Liver (tissue), 9 donors: ENCODE results near the gene ACOXL. TPM values are rescaled to one million over a fixed set of nuclear protein-coding genes. Genes with fewer than 3 reads are reported as not detected.
A peak's percentile ranks its signal among the peaks of the same experiment; 100 is the strongest.

ENCODE experiments used
- DNase-seq: peaks from one replicate; pipeline ENCODE4 v3.0.0-alpha.2; 2017; ENCODE audit warnings: low spot score
- H3K27ac ChIP-seq, 2 donors: one replicate each; pipeline ENCODE4 v1.7.0; 2013; ENCODE audit warnings: inconsistent platforms in 2 of 2, low read length in 2 of 2, control low read depth in 1 of 2, low read depth in 1 of 2, mild to moderate bottlenecking in 1 of 2
- H3K27me3 ChIP-seq, 4 donors: one replicate each; pipeline versions ENCODE4 v1.6.1 to v1.7.0; 2013; ENCODE audit warnings: low read length in 3 of 4, inconsistent platforms in 1 of 4, mild to moderate bottlenecking in 1 of 4, moderate library complexity in 1 of 4; ENCODE audit not compliant: control insufficient read depth in 4 of 4, insufficient read depth in 4 of 4
- H3K36me3 ChIP-seq, 4 donors: one replicate each; pipeline versions ENCODE4 v1.6.1 to v1.7.0; 2013; ENCODE audit warnings: low read length in 3 of 4, mild to moderate bottlenecking in 3 of 4, low read depth in 1 of 4, moderate library complexity in 1 of 4; ENCODE audit not compliant: control insufficient read depth in 4 of 4, insufficient read depth in 3 of 4
- H3K4me1 ChIP-seq, 4 donors: one replicate each; pipeline versions ENCODE4 v1.6.1 to v1.7.0; 2013; ENCODE audit warnings: low read length in 3 of 4, mild to moderate bottlenecking in 3 of 4, moderate library complexity in 1 of 4; ENCODE audit not compliant: control insufficient read depth in 4 of 4, insufficient read depth in 4 of 4
- H3K4me3 ChIP-seq, 3 donors: one replicate each; pipeline versions ENCODE4 v1.6.1 to v1.7.0; 2013; ENCODE audit warnings: low read length in 3 of 3, control low read depth in 1 of 3, low read depth in 1 of 3, mild to moderate bottlenecking in 1 of 3
- H3K9ac ChIP-seq, 2 donors: one replicate each; pipeline ENCODE4 v1.7.0; 2013; ENCODE audit warnings: low read length in 2 of 2, mild to moderate bottlenecking in 2 of 2, moderate library complexity in 2 of 2, control low read depth in 1 of 2, low read depth in 1 of 2
- H3K9me3 ChIP-seq, 4 donors: one replicate each; pipeline versions ENCODE4 v1.6.1 to v1.7.0; 2013; ENCODE audit warnings: low read length in 3 of 4; ENCODE audit not compliant: control insufficient read depth in 4 of 4
- ATF3 ChIP-seq: IDR thresholded peaks from 2 replicates; pipeline ENCODE4 v1.6.1; 2016; ENCODE audit warnings: antibody characterized with exemption
- CTCF ChIP-seq: fragments of 150-350 bp; IDR thresholded peaks from 2 replicates; pipeline ENCODE4 v1.5.1; 2017; ENCODE audit warnings: improper control_type of control experiment, low read depth, low read length; ENCODE audit not compliant: missing input control
- EGR1 ChIP-seq, 2 donors: IDR thresholded peaks; 2 replicates each; pipeline ENCODE4 v1.6.1; 2016 to 2018; ENCODE audit warnings: antibody characterized with exemption in 2 of 2, low read depth in 2 of 2
- FOXA1 ChIP-seq: IDR thresholded peaks from 2 replicates; pipeline ENCODE4 v1.6.1; 2016; ENCODE audit warnings: antibody characterized with exemption
- FOXA2 ChIP-seq: IDR thresholded peaks from 2 replicates; pipeline ENCODE4 v1.6.1; 2016; ENCODE audit warnings: antibody characterized with exemption
- GABPA ChIP-seq, 2 donors: IDR thresholded peaks in 1 of 2; conservative IDR thresholded peaks in 1 of 2; 2 replicates each; pipeline ENCODE4 v1.6.1; 2016; ENCODE audit warnings: antibody characterized with exemption in 2 of 2, mild to moderate bottlenecking in 1 of 2, moderate library complexity in 1 of 2
- HNF4A ChIP-seq, 2 donors: conservative IDR thresholded peaks; 2 replicates each; pipeline ENCODE4 v1.6.1; 2016; ENCODE audit warnings: antibody characterized with exemption in 2 of 2, mild to moderate bottlenecking in 2 of 2
- HNF4G ChIP-seq: IDR thresholded peaks from 2 replicates; pipeline ENCODE4 v1.6.1; 2016; ENCODE audit warnings: antibody characterized with exemption
- JUND ChIP-seq, 2 donors: IDR thresholded peaks; 2 replicates each; pipeline ENCODE4 v1.6.1; 2016; ENCODE audit warnings: antibody characterized with exemption in 2 of 2
- MAX ChIP-seq: IDR thresholded peaks from 2 replicates; pipeline ENCODE4 v1.6.1; 2016; ENCODE audit warnings: antibody characterized with exemption
- NR2F2 ChIP-seq: IDR thresholded peaks from 2 replicates; pipeline ENCODE4 v1.6.1; 2016; ENCODE audit warnings: antibody characterized with exemption
- RAD21 ChIP-seq, 2 donors: IDR thresholded peaks; 2 replicates each; pipeline ENCODE4 v1.6.1; 2016; ENCODE audit warnings: antibody characterized with exemption in 2 of 2, mild to moderate bottlenecking in 2 of 2
- REST ChIP-seq: IDR thresholded peaks from 2 replicates; pipeline ENCODE4 v1.6.1; 2016; ENCODE audit warnings: antibody characterized with exemption, mild to moderate bottlenecking
- RXRA ChIP-seq, 2 donors: IDR thresholded peaks; 2 replicates each; pipeline ENCODE4 v1.6.1; 2017 to 2018; ENCODE audit warnings: antibody characterized with exemption in 2 of 2, mild to moderate bottlenecking in 1 of 2
- SP1 ChIP-seq: IDR thresholded peaks from 2 replicates; pipeline ENCODE4 v1.6.1; 2018; ENCODE audit warnings: antibody characterized with exemption, mild to moderate bottlenecking
- TAF1 ChIP-seq: conservative IDR thresholded peaks from 2 replicates; pipeline ENCODE4 v1.6.1; 2016; ENCODE audit warnings: antibody characterized with exemption, mild to moderate bottlenecking
- YY1 ChIP-seq: IDR thresholded peaks from 2 replicates; pipeline ENCODE4 v1.6.1; 2016; ENCODE audit warnings: antibody characterized with exemption, mild to moderate bottlenecking
- ZBTB33 ChIP-seq: IDR thresholded peaks from 2 replicates; pipeline ENCODE4 v1.6.1; 2016; ENCODE audit warnings: antibody characterized with exemption
- WGBS: extraction: QIAGEN DNeasy Blood & Tissue Kit; methylation state at CpG from one replicate; pipeline ENCODE4 v1.1.7; 2013; 5-methylcytosine and 5-hydroxymethylcytosine counted together
- polyA plus RNA-seq, 2 donors: library from polyadenylated mRNA; stranded (reverse) in 1 of 2; unstranded in 1 of 2; fragments of 200-250 nt in 1 of 2; fragments of >200 nt in 1 of 2; fragmentation: Nextera tagmentation in 1 of 2; extraction: Ambion mirVana in 1 of 2; gene quantifications; one replicate each; pipeline versions ENCODE4 v1.2.1 to v1.2.3, GENCODE V29; 2013 to 2015
- total RNA-seq, 2 donors: library from RNA; depleted of rRNA; stranded (reverse); fragments of >200 nt; gene quantifications; one replicate each; pipeline ENCODE4 v1.2.3, GENCODE V29; 2014
- donor health status: healthy.
- donor health status: healthy.
- donor health status: healthy.
- donor health status: healthy.
- donor health status: healthy.

ACOXL gene
- total and polyA plus RNA-seq, 4 donors = 0.07 TPM; not detected in 3

GRCh38 chr2:111161971-111162370, 429.6 kb downstream of the ACOXL start:
- Histone ChIP-seq H3K4me1 (peaks cover 11 to 37% (median 28%) of the 10 kb centered on the region in 4 donors), H3K36me3 (peaks cover 6 to 35% (median 23%) of the 10 kb centered on the region in 4 donors), H3K9me3 (no peaks in the 10 kb centered on the region), H3K27ac (peak overlapping the region in 1 of 2 donors; percentile 1), H3K9ac (no peak overlapping the region), H3K27me3 (no peaks in the 10 kb centered on the region), H3K4me3 (no peak overlapping the region)
- WGBS = 27% methylated on average over 12 of the region's 12 CpGs
- DNase-seq = no peak
- TF ChIP-seq YY1 (peak; percentile 98), HNF4G (peak; percentile 33), EGR1 (IDR thresholded peaks at IDR 0.05; ENCODE audit: low read depth in 2 of 2) (no peak), RXRA (IDR thresholded peaks at IDR 0.05) (peak; percentile 82 to 92), RAD21 (IDR thresholded peaks at IDR 0.05) (peak; percentile 47 to 73), SP1 (peak; percentile 74), ZBTB33 (peak; percentile 71), MAX (peak; percentile 86), TAF1 (no peak), ATF3 (peak; percentile 34), CTCF (no peak), HNF4A (conservative IDR thresholded peaks at IDR 0.05) (peak; percentile 67 to 72), REST (peak; percentile 60), FOXA1 (peak; percentile 68), NR2F2 (no peak), JUND (IDR thresholded peaks at IDR 0.05) (peak in 1 of 2 donors; percentile 41), FOXA2 (no peak), GABPA (IDR thresholded peaks at IDR 0.05 in 1 of 2, conservative IDR thresholded peaks at IDR 0.05 in 1 of 2) (no peak)
